ES-I3 (cell line): ENCODE measurements around the gene KRTCAP2.

Experiments used
- H3K36me3 ChIP-seq: 2 replicates; pipeline ENCODE4 v1.6.1; 2013; ENCODE audit warnings: mild to moderate bottlenecking, low read length, control low read depth, moderate library complexity; ENCODE audit not compliant: insufficient read depth
- H3K4me1 ChIP-seq: 2 replicates; pipeline ENCODE4 v1.6.1; 2013; ENCODE audit warnings: mild to moderate bottlenecking, control low read depth, low read length; ENCODE audit not compliant: insufficient read depth
- H3K9ac ChIP-seq: 2 replicates; pipeline ENCODE4 v1.6.1; 2013; ENCODE audit warnings: low read depth, mild to moderate bottlenecking, low read length, moderate library complexity
- H3K9me3 ChIP-seq: 2 replicates; pipeline ENCODE4 v1.6.1; 2013; ENCODE audit warnings: mild to moderate bottlenecking, low read length, moderate library complexity; ENCODE audit not compliant: control insufficient read depth, insufficient read depth

The KRTCAP2 gene

DNA sequence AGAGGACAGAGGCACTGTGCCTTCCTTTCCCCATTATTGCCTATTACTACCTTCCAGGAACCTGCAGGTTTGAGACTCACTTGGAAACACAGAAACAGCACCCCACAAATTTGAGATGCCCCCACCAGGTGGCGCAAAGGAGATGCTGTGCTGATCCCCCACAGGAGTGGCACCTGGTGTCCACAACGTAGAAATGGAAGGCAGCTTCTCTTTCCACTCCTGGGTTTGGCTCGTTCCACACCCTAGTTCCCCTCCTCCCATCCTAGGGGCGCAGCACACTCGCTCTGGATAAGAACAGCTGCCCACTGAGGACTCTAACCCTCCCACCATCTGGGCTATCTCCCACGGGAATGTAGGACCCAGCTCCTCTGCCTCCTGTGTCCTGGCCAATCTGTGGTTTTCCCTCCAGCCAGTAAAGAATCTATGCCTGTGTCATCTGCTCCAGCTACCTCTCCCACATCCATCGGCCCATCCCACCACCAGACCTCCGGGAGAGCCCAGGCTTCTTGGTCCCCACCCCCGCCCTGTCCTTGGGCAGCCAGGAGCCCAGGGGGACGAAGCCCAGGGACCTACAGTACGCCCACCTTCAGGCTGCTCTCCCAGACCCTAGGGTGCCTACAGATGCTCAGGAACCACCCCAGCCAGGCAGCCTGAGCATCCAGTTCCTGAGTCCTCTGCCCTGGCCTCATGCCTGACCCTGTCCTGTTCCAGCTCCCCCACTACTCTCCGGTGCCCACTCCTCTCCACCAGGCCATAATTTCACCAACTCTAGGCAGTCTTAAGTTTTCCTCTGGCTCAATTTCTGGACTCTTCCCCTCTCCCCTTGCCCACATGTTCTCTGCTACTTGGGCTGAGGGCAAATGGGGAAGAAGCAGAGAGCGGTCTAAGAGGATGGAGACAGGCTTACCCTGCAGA is 34.0 kb upstream of the KRTCAP2 start:
- no peaks in the 10 kb centered on the region for H3K9me3 ChIP-seq
- H3K9ac ChIP-seq: peak overlapping the region; percentile 52
- 0 out of 2 replicates have a peak, but pooled peaks cover 5% of the 10 kb centered on the region for H3K4me1 ChIP-seq
- H3K36me3 ChIP-seq: no peaks in the 10 kb centered on the region; the same call in 1 of the 2 replicates

DNA sequence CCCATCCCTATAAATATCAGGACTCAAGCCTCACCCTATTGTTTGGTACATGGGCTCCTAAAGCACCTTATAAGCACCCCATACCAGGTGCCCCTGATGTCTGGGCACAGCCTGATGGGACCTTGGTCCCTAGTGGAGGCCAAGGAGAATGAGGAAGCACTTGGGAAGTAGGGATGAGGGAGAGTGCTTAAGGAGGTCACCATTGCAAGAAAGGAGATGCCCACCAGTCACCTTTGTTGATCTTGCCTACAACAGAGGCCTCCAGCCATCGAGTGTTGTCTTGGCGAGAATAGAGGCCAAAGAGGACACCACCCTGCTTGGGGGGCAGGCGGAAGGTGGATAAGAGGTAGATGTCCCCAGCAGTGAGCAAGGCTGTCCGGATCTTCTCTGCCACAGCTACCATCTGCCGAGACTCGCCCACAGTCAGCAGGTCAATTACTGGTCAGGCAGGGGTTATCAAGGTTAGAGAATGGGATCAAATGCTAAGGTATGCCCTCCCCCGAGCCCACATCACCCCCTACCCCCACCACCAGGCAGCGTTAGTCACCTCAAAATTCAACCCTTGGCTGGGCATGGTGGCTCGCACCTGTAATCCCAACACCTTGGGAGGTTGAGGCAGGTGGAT is 33.0 kb upstream of the KRTCAP2 start:
- 0 out of 2 replicates have a peak, but pooled peaks cover 5% of the 10 kb centered on the region for H3K4me1 ChIP-seq
- H3K9me3 ChIP-seq: no peaks in the 10 kb centered on the region
- H3K9ac ChIP-seq: no peak overlapping the region
- H3K36me3 ChIP-seq: peaks cover 8% of the 10 kb centered on the region

DNA sequence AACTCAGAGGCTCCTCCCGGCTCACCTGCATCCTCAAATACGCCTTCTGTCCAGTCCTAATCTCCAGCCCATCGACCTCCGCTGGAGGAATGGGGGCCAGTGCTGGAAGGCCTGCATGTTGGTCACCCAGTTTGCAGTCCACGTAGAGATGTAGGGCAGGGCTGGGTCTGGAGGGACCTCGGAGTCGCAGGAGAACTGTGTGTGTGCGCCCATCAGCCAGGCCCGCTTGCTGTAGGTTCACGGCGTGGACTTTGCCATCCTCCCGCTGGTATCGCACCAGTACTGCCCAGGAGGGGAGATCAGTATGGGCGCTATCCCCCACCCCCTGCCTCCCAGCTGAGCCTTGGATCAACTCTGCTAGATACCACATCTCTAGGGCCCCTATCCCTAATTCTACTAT is 31.9 kb upstream of the KRTCAP2 start:
- H3K36me3 ChIP-seq: peaks cover 11% of the 10 kb centered on the region
- no peak overlapping the region for H3K9ac ChIP-seq
- no peaks in the 10 kb centered on the region for H3K9me3 ChIP-seq
- 0 out of 2 replicates have a peak, but pooled peaks cover 3% of the 10 kb centered on the region for H3K4me1 ChIP-seq

DNA sequence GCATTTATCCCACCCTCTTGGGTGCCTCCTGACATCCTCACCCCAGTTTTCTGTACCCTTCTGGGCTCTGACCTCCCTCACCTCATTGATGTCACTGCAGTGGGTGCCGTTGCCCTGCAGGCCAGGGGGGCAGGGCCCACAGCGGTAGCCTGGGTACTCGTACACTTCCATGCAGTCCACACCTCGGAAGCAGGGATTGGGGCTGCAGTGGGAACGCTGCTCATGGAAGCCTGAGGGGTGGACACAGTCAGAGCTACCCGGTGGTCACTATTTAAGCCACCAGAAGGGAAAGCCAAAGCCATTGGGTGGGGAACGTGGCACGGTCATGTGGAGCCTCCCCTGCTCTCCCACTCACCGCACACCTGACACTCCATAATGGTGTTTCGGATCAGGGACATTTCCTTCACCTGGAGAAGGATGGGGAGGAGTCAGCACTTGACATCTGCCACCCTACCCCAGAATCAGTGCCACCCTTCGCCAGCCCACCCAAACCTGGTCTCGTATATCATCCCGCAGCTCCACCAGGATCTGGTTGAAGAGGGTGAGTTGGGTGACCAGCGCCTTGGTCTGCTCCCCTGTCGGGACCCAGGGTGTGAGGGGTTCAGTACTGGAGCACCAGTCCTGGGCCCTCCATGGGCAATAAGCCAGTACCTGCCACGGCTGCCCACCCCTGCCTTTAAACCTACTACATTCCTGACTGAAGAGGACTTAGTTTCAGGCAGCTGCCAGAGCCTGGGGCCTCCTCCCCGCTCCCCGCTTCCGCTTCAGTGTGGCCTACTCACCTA is 29.8 kb upstream of the KRTCAP2 start:
- H3K9me3 ChIP-seq: no peaks in the 10 kb centered on the region
- H3K4me1 ChIP-seq: no peaks in the 10 kb centered on the region
- H3K36me3 ChIP-seq: peaks cover 20% of the 10 kb centered on the region
- H3K9ac ChIP-seq: no peak overlapping the region

DNA sequence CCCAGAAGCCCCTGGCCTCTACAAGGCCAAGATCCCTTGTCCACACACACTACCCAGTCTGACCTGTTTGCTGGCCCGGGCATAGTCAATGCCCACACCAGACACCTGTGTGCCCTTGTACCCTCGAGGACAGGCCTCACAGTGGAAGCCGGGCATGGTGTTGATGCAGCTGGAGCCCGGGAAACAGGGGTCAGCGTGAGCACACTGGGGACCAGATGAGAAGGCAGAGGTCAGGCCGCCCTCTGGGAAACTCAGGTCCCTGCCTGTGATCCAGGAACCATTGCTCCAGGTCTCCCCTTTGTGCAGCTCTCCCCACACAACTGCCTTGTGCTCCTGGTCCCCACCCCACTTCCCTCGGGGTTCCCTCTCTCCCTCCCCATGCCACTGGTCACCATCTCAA is 29.1 kb upstream of the KRTCAP2 start:
- H3K9me3 ChIP-seq: no peaks in the 10 kb centered on the region
- H3K4me1 ChIP-seq: peaks cover 5% of the 10 kb centered on the region
- H3K9ac ChIP-seq: no peak overlapping the region
- H3K36me3 ChIP-seq: peaks cover 27% of the 10 kb centered on the region

DNA sequence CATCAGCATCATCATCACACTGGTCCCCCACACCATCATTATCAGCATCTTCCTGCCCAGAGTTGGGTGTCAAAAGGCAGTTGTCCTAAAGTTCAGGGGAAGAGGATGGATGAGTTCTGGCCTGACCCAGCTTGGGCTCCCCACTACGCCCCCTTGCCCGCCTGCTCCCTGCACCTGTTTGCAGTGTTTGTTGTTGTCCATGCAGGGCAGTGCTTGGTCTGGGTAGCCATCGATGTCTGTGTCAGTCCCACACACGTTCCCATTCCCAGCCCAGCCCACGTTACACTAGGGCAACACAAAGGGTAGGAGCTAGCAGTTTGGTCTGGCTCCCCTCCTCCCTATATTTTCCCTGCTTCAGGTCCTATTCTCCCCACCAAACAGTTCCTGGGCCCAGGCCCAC is 27.8 kb upstream of the KRTCAP2 start:
- Histone ChIP-seq H3K36me3 (peaks cover 33% of the 10 kb centered on the region), H3K4me1 (peaks cover 13% of the 10 kb centered on the region)

DNA sequence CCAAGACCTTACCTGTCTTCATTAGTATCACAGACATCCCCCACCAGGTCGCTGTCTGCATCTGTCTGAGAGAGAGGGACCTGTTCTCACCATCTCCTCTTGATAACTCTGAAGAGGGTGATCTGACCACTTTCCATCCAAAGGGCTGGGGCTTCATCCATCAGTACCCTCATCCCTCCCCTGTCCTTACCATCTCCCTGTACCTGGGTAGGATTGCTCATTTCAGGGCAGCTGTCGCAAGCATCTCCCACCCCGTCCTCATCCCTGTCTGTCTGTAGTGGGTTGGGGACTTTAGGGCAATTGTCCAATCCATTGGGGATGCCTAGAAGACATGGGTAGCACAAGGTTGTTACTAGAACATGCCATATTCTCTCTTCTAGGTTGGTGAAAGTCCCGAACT is 26.7 kb upstream of the KRTCAP2 start:
- no peaks in the 10 kb centered on the region for H3K9me3 ChIP-seq
- no peak overlapping the region for H3K9ac ChIP-seq
- H3K4me1 ChIP-seq: peaks cover 13% of the 10 kb centered on the region
- H3K36me3 ChIP-seq: peaks cover 33% of the 10 kb centered on the region

More for the DNA sequence above, 27.8 kb upstream of the KRTCAP2 start:
- Histone ChIP-seq H3K9ac (no peak overlapping the region), H3K9me3 (no peaks in the 10 kb centered on the region)

DNA sequence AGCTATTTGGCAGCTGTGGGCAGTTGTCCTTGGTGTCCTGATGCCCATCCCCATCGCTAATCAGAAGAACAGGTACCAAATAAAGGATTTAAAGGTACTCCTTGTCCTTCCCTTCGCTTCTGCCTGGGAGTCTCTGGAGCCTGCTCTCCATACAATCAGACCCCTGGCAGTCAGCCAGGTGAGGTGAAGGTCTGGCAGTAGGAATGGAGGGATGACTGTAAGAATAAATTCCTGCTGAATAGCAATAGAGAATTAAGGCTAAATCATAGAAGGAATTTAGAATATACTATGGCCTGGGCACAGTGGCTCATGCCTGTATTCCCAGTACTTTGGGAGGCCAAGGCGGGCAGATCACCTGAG is 25.4 kb upstream of the KRTCAP2 start:
- H3K9me3 ChIP-seq: no peaks in the 10 kb centered on the region
- H3K36me3 ChIP-seq: peaks cover 33% of the 10 kb centered on the region
- H3K9ac ChIP-seq: no peak overlapping the region
- H3K4me1 ChIP-seq: peaks cover 13% of the 10 kb centered on the region

DNA sequence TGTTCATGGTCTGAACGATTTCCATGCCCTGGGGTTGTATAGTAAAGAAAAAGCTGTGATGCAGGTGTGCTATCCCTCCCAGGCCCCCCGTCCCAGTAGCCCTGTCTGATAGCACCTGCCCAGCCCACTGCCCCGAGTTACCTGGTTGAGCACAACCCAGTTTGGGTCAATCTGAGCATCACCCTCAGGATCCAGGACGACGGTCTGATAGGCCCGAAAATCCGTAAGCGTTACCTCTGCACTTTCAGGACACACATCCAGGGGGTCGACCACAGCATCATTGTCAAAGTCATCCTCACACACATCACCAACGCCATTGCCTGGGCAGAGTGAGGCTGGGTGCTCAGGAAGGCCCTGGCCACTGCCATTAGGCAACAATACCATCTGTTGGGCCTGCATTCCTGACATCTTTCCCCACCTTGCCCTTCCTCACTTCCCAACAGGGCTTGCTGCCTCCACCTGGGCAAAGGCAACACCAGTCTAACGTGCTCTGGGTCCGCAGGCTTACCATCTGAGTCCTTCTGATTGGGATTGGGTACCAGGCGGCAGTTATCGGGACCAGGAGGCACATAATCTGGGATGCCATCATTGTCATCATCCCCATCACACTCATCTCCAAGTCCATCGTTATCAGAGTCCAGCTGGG is 24.9 kb upstream of the KRTCAP2 start:
- peaks cover 33% of the 10 kb centered on the region for H3K36me3 ChIP-seq
- H3K9me3 ChIP-seq: no peaks in the 10 kb centered on the region
- no peak overlapping the region for H3K9ac ChIP-seq
- peaks cover 13% of the 10 kb centered on the region for H3K4me1 ChIP-seq

DNA sequence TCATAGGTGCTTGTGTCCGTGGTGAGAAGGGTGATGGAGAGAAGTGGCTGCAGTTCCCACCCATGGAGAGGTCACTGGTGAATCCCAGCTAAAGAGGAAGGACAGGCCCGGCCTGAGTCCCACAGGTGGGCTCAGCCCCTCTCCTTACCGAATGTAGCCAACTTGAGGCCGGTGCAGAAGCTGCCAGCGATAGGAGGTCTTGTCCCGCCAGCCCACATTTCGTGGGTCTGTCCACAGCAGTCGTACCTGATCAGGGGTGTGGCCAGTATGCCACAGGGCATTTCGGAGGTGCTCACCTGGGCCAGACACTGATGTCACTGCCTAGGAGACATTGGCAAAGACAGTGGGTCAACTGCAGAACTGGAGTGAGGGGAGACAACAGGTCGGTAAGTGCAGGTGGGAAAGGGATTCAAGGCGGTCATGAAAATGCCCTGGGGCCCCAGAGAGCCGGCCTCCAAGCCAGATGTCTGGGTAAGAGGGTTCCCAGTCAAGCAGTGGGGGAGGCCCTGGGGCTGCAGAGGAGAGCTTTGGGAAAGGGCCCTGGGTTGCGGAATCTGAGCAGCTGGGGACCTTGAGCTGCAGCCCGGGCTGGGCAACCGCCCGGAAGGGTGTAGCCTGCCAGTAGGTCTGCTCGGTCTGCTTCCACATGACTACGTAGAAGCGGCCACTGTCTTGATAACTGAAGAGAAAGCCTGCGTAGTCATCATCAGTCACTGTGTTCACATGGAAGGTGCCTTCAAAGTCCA is 24.0 kb upstream of the KRTCAP2 start:
- no peaks in the 10 kb centered on the region for H3K9me3 ChIP-seq
- peaks cover 16% of the 10 kb centered on the region for H3K4me1 ChIP-seq
- H3K9ac ChIP-seq: peak overlapping the region; percentile 73
- H3K36me3 ChIP-seq: peaks cover 33% of the 10 kb centered on the region

DNA sequence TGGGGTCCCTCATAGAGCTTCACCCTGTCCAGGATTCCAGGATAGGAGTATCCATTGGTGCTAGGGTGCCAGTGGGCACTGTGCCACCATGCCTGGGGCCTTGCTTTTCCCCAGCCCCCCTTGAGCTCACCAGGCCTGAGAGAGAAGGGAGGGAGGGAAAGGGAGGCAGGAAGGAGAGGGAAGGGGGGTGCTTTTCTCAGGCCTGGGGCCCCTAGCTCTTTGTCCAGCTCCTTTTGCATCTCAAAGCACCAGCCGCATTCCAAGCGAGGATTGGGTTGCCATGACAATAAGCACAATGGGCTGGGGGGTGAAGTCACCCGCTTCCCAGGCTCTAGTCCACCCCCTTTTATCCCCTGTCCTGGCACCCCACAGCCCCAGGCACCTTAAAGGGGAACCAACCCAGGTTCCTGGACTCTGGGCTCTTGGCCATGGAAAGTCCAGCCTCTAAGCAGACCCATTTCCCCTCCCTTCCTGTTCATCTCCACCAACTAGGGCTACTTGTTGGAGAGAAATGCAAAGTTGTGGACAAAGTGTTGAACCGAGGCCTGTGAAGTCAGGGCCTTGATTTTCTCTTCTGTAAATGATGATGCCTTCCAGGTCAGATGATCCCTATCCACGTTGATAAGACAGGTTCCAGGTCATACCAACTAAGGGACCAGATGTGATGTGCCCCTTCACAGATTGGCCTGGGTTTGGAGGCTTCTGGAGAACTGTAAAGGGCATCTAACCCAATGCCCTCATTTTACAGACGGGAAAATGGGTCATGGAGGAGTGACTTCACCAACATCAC is 23.2 kb upstream of the KRTCAP2 start:
- H3K36me3 ChIP-seq: peaks cover 26% of the 10 kb centered on the region
- H3K9me3 ChIP-seq: no peaks in the 10 kb centered on the region
- H3K9ac ChIP-seq: peak overlapping the region; percentile 73
- peaks cover 16% of the 10 kb centered on the region for H3K4me1 ChIP-seq

DNA sequence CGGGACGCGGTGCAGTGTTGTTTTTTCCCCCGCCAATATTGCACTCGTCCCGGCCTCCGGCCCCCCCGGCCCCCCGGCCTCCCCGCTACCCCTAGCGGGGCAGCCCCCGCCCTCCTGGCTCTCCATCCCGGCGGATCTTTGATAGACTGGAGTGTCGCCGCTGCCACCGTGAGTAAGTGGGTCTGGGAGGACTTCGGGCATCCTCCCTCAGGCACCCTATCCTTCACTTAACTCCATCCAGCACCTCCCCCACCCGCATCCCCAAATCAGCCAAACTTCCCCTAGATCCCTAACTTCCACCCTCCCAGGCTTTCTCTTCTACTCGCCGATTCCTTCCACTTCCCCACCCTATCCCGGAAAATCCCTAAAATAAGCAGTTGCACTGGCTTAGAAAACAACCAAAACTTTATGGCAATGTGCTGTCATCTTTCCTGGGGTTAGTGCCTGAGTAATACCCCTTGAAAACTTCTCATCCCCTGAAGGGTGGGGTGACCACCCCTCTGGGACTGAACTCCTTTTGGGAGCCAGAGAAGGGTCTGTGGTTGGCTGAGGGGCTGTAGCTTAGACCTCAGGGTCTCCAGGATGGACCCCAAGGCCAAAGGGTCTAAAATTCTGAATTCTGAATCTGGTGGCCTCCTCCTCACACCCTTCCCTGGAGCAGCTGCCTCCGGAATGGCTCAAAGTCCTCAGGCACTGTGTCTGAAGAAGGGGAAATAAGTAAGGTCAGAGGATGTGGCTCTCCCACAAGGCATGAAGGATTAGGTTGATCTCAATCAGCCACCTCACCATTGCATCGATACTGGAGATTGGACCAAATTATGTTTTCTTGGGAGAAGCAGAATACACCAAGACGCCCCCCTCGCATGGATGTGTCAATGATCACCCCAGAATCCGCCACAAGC is 22.3 kb upstream of the KRTCAP2 start:
- Histone ChIP-seq H3K9me3 (no peaks in the 10 kb centered on the region), H3K36me3 (peaks cover 26% of the 10 kb centered on the region), H3K9ac (peak overlapping the region; percentile 73), H3K4me1 (peaks cover 16% of the 10 kb centered on the region)
